ENCODE results near the gene OR9A4.

DNA sequence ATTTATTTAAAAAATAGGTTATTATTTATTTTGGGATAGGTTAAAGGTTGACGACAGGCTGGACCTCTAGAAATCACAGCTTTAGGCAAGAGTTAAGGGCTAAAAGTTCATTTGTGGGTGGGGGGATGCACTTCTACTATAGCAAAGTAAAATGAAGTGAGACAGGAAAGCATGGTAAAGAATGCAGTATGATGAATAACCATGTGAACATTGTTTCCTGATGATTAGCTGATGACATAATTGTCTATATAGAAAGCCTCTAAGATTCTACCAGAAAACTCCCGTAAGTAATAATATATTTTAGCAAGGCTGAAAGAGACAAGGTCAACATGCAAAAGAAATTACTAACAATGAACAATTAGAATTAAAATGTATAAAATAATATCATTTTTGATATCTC, 49.2 kb upstream of the OR9A4 start:
- TF ChIP-seq, protein P1, sequence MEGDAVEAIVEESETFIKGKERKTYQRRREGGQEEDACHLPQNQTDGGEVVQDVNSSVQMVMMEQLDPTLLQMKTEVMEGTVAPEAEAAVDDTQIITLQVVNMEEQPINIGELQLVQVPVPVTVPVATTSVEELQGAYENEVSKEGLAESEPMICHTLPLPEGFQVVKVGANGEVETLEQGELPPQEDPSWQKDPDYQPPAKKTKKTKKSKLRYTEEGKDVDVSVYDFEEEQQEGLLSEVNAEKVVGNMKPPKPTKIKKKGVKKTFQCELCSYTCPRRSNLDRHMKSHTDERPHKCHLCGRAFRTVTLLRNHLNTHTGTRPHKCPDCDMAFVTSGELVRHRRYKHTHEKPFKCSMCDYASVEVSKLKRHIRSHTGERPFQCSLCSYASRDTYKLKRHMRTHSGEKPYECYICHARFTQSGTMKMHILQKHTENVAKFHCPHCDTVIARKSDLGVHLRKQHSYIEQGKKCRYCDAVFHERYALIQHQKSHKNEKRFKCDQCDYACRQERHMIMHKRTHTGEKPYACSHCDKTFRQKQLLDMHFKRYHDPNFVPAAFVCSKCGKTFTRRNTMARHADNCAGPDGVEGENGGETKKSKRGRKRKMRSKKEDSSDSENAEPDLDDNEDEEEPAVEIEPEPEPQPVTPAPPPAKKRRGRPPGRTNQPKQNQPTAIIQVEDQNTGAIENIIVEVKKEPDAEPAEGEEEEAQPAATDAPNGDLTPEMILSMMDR (IDR thresholded peaks at IDR 0.05): no peak
- no peak for TF ChIP-seq EP300 (IDR thresholded peaks at IDR 0.05)

Data from ovary (tissue), 3 donors.